Stimulated activated naive CD8-positive, alpha-beta T cell treated with anti-CD3 and anti-CD28 coated beads, Interleukin-15, amount 100 ng/mL, for 72 hours (primary cell): ENCODE measurements around the gene INHBC.
A peak's percentile ranks its signal among the peaks of the same experiment; 100 is the strongest.
"Not testable (repeated sequence)": the region's sequence is repeated elsewhere in the genome, so short reads cannot be mapped to it uniquely, and the experiment has no call there.

ENCODE experiments used
- ATAC-seq: fragments of 150-1000 bp; cut with Tn5 transposase; 2 replicates; pipeline ENCODE4 v1.10.0; 2021; ENCODE audit warnings: mild to moderate bottlenecking, moderate library complexity
- DNase-seq, 2 donors: peaks; one replicate each; pipeline ENCODE4 v3.0.0; 2021 to 2022
- H3K27ac Mint-ChIP-seq, 2 donors: one replicate each; pipeline ENCODE4 v1.8.0; 2022; ENCODE audit warnings: mild to moderate bottlenecking in 2 of 2, mixed read lengths in 2 of 2, moderate library complexity in 2 of 2
- H3K27me3 Mint-ChIP-seq: one replicate; pipeline ENCODE4 v1.8.0; 2022; ENCODE audit warnings: mixed read lengths
- H3K4me1 Mint-ChIP-seq: one replicate; pipeline ENCODE4 v1.8.0; 2022; ENCODE audit warnings: mild to moderate bottlenecking, mixed read lengths
- H3K4me3 Mint-ChIP-seq, 2 donors: one replicate each; pipeline ENCODE4 v1.8.0; 2022; ENCODE audit warnings: mild to moderate bottlenecking in 2 of 2, mixed read lengths in 2 of 2, moderate library complexity in 1 of 2
- H3K9me3 Mint-ChIP-seq, 2 donors: one replicate each; pipeline ENCODE4 v1.8.0; 2022; ENCODE audit warnings: mixed read lengths in 2 of 2

INHBC gene

GRCh38 chr12:57434517-57435223, at the start of gene INHBC:
Gene INHBC, plus strand, starts transcription at chr12:57434784. Its CDS starts 103 bp downstream, at chr12:57434887.
- H3K27ac Mint-ChIP-seq = peak within 1 kb of the TSS; percentile 88 to 93
- H3K9me3 Mint-ChIP-seq = no peaks in the 10 kb centered on the region
- H3K4me3 Mint-ChIP-seq = peak within 1 kb of the TSS; percentile 60 to 75
- H3K27me3 Mint-ChIP-seq = no peaks in the 10 kb centered on the region
- ATAC-seq (no peak), DNase-seq (no peak)
- peaks cover 28% of the 10 kb centered on the region for H3K4me1 Mint-ChIP-seq

GRCh38 chr12:57385586-57385985, 49.0 kb upstream of the INHBC start:
- Mint-ChIP-seq H3K4me3 (no peak overlapping the region), H3K9me3 (no peaks in the 10 kb centered on the region), H3K27ac (no peak overlapping the region), H3K4me1 (peaks cover 31% of the 10 kb centered on the region), H3K27me3 (no peaks in the 10 kb centered on the region)
- DNase-seq (no peak), ATAC-seq (peak; percentile 49)

- no peak for ATAC-seq
- no peaks in the 10 kb centered on the region for H3K9me3 Mint-ChIP-seq
Measured at GRCh38 chr12:57386187-57386720, 48.3 kb upstream of the INHBC start.

GRCh38 chr12:57388425-57388824, 46.2 kb upstream of the INHBC start:
- Mint-ChIP-seq H3K27me3 (no peaks in the 10 kb centered on the region), H3K9me3 (no peaks in the 10 kb centered on the region), H3K4me1 (peaks cover 18% of the 10 kb centered on the region), H3K4me3 (no peak overlapping the region), H3K27ac (no peak overlapping the region)
- DNase-seq (no peak), ATAC-seq (no peak)

More at GRCh38 chr12:57386187-57386720, 48.3 kb upstream of the INHBC start:
- H3K27ac Mint-ChIP-seq = no peak overlapping the region
- no peak for DNase-seq
- H3K4me3 Mint-ChIP-seq = no peak overlapping the region
- peaks cover 27% of the 10 kb centered on the region for H3K4me1 Mint-ChIP-seq
- H3K27me3 Mint-ChIP-seq = no peaks in the 10 kb centered on the region

- DNase-seq = no peak
- Mint-ChIP-seq H3K27ac (no peak overlapping the region), H3K9me3 (no peaks in the 10 kb centered on the region), H3K4me3 (no peak overlapping the region), H3K27me3 (no peaks in the 10 kb centered on the region), H3K4me1 (peaks cover 18% of the 10 kb centered on the region)
- ATAC-seq = no peak
Measured at GRCh38 chr12:57389033-57389432, 45.6 kb upstream of the INHBC start.

GRCh38 chr12:57390174-57390573, 44.4 kb upstream of the INHBC start:
- Mint-ChIP-seq H3K9me3 (no peaks in the 10 kb centered on the region), H3K27me3 (no peaks in the 10 kb centered on the region), H3K4me3 (no peak overlapping the region), H3K4me1 (peaks cover 18% of the 10 kb centered on the region), H3K27ac (peak overlapping the region; percentile 7 to 15)
- no peak for ATAC-seq
- no peak for DNase-seq

GRCh38 chr12:57395121-57395520, 39.5 kb upstream of the INHBC start:
- ATAC-seq (no peak), DNase-seq (no peak)
- H3K9me3 Mint-ChIP-seq = no peaks in the 10 kb centered on the region
- H3K4me1 Mint-ChIP-seq = peaks cover 2% of the 10 kb centered on the region
- no peaks in the 10 kb centered on the region for H3K27me3 Mint-ChIP-seq
- no peak overlapping the region for H3K27ac Mint-ChIP-seq
- H3K4me3 Mint-ChIP-seq = no peak overlapping the region

- H3K4me1 Mint-ChIP-seq = no peaks in the 10 kb centered on the region
- no peaks in the 10 kb centered on the region for H3K27me3 Mint-ChIP-seq
- no peak overlapping the region for H3K4me3 Mint-ChIP-seq
- no peak for DNase-seq
- no peak overlapping the region for H3K27ac Mint-ChIP-seq
- no peaks in the 10 kb centered on the region for H3K9me3 Mint-ChIP-seq
- ATAC-seq = no peak
Measured at GRCh38 chr12:57397441-57397840, 37.1 kb upstream of the INHBC start.

GRCh38 chr12:57399718-57400463, 34.7 kb upstream of the INHBC start:
- not testable (repeated sequence) for H3K9me3 Mint-ChIP-seq

GRCh38 chr12:57401165-57401564, 33.4 kb upstream of the INHBC start:
- no peaks in the 10 kb centered on the region for H3K27me3 Mint-ChIP-seq
- no peak overlapping the region for H3K4me3 Mint-ChIP-seq
- no peak for ATAC-seq
- H3K4me1 Mint-ChIP-seq = peaks cover 8% of the 10 kb centered on the region
- DNase-seq = no peak
- H3K27ac Mint-ChIP-seq = no peak overlapping the region
- H3K9me3 Mint-ChIP-seq = no peaks in the 10 kb centered on the region

More at GRCh38 chr12:57399718-57400463, 34.7 kb upstream of the INHBC start:
- ATAC-seq, H3K4me3 Mint-ChIP-seq, H3K27ac Mint-ChIP-seq, H3K4me1 Mint-ChIP-seq, DNase-seq, H3K27me3 Mint-ChIP-seq: not testable (repeated sequence)

- not testable (repeated sequence) for H3K4me1 Mint-ChIP-seq, H3K27ac Mint-ChIP-seq, ATAC-seq, H3K9me3 Mint-ChIP-seq, H3K4me3 Mint-ChIP-seq, H3K27me3 Mint-ChIP-seq, DNase-seq
Measured at GRCh38 chr12:57402156-57402555, 32.4 kb upstream of the INHBC start.

GRCh38 chr12:57404966-57405640, 29.5 kb upstream of the INHBC start:
- no peaks in the 10 kb centered on the region for H3K27me3 Mint-ChIP-seq
- ATAC-seq = peak; percentile 62
- peaks cover 8% of the 10 kb centered on the region for H3K4me1 Mint-ChIP-seq
- DNase-seq = no peak
- no peaks in the 10 kb centered on the region for H3K9me3 Mint-ChIP-seq
- no peak overlapping the region for H3K4me3 Mint-ChIP-seq
- no peak overlapping the region for H3K27ac Mint-ChIP-seq

- DNase-seq (no peak), ATAC-seq (no peak)
- Mint-ChIP-seq H3K27ac (no peak overlapping the region), H3K9me3 (no peaks in the 10 kb centered on the region), H3K4me1 (peaks cover 24% of the 10 kb centered on the region), H3K27me3 (no peaks in the 10 kb centered on the region), H3K4me3 (no peak overlapping the region)
Measured at GRCh38 chr12:57410534-57410933, 24.1 kb upstream of the INHBC start.

- H3K27ac Mint-ChIP-seq, DNase-seq, ATAC-seq, H3K4me3 Mint-ChIP-seq, H3K9me3 Mint-ChIP-seq, H3K27me3 Mint-ChIP-seq: not testable (repeated sequence)
- peaks cover 28% of the 10 kb centered on the region for H3K4me1 Mint-ChIP-seq
Measured at GRCh38 chr12:57414160-57414559, 20.4 kb upstream of the INHBC start.

- H3K4me1 Mint-ChIP-seq = peaks cover 34% of the 10 kb centered on the region
- DNase-seq (no peak), ATAC-seq (no peak)
- H3K27me3 Mint-ChIP-seq = no peaks in the 10 kb centered on the region
- no peaks in the 10 kb centered on the region for H3K9me3 Mint-ChIP-seq
- H3K4me3 Mint-ChIP-seq = no peak overlapping the region
- no peak overlapping the region for H3K27ac Mint-ChIP-seq
Measured at GRCh38 chr12:57415088-57415487, 19.5 kb upstream of the INHBC start.
